RWPE2 (cell line): Measurements from ENCODE around the gene TRIO.

Experiments used
- ATAC-seq: fragments of 200-7000 bp; cut with Tn5 transposase; 3 replicates; pipeline ENCODE4 v1.9.1; 2021; ENCODE audit warnings: low read depth
- DNase-seq: peaks from one replicate; pipeline ENCODE4 v3.0.0-alpha.2; 2020; ENCODE audit warnings: low spot score
- H3K27ac ChIP-seq: fragments of 450-650 bp; 2 replicates; pipeline ENCODE4 v1.5.1; 2017; ENCODE audit warnings: mild to moderate bottlenecking; ENCODE audit not compliant: poor library complexity, severe bottlenecking
- H3K27me3 ChIP-seq: fragments of 250-450 bp; sonication (Bioruptor Pico); 2 replicates; pipeline ENCODE4 v1.5.1; 2021; ENCODE audit warnings: mild to moderate bottlenecking, moderate library complexity; ENCODE audit not compliant: insufficient read depth, poor library complexity, severe bottlenecking
- H3K36me3 ChIP-seq: fragments of 250-450 bp; sonication (Bioruptor Pico); 2 replicates; pipeline ENCODE4 v1.5.1; 2020; ENCODE audit warnings: low read depth, mild to moderate bottlenecking, moderate library complexity
- H3K4me1 ChIP-seq: fragments of 250-450 bp; sonication (Bioruptor Pico); 2 replicates; pipeline ENCODE4 v1.5.1; 2021; ENCODE audit warnings: mild to moderate bottlenecking, moderate library complexity; ENCODE audit not compliant: insufficient read depth, poor library complexity, severe bottlenecking
- H3K4me3 ChIP-seq: fragments of 250-450 bp; sonication (Bioruptor Pico); 2 replicates; pipeline ENCODE4 v1.5.1; 2021; ENCODE audit warnings: mild to moderate bottlenecking, moderate library complexity; ENCODE audit not compliant: severe bottlenecking
- H3K9me3 ChIP-seq: fragments of 250-450 bp; sonication (Bioruptor Pico); 2 replicates; pipeline ENCODE4 v1.5.1; 2021; ENCODE audit warnings: mild to moderate bottlenecking, moderate library complexity; ENCODE audit not compliant: severe bottlenecking
- TF ChIP-seq, protein P1 (sequence below): fragments of 450-650 bp; IDR thresholded peaks from one replicate; pipeline ENCODE4 v1.5.1; 2017; ENCODE audit warnings: mild to moderate bottlenecking, moderate library complexity; ENCODE audit not compliant: poor library complexity, severe bottlenecking

TRIO gene

DNA sequence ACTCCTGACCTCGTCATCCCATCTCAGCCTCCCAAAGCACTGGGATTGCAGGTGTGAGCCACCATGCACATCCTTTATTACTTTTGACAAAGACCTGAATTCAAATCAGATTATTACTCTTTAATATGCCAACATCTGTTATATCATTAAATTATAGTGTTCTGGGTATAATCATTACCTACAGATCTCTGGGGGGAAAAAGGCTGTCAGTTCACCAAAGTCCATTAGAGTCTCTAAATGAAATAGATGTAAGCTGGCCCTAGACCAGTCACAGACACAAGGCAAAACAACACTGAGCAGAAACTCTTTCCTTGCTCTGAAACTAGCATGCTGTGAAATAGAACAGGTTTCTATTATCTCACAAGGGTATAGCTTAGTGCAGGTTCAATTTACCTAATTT is 21.6 kb upstream of the TRIO start:
- Histone ChIP-seq H3K27ac (no peak overlapping the region), H3K4me1 (no peaks in the 10 kb centered on the region), H3K4me3 (no peak overlapping the region), H3K36me3 (no peaks in the 10 kb centered on the region), H3K27me3 (no peaks in the 10 kb centered on the region), H3K9me3 (no peaks in the 10 kb centered on the region)
- DNase-seq (no peak), ATAC-seq (no peak)
- TF ChIP-seq, protein P1, sequence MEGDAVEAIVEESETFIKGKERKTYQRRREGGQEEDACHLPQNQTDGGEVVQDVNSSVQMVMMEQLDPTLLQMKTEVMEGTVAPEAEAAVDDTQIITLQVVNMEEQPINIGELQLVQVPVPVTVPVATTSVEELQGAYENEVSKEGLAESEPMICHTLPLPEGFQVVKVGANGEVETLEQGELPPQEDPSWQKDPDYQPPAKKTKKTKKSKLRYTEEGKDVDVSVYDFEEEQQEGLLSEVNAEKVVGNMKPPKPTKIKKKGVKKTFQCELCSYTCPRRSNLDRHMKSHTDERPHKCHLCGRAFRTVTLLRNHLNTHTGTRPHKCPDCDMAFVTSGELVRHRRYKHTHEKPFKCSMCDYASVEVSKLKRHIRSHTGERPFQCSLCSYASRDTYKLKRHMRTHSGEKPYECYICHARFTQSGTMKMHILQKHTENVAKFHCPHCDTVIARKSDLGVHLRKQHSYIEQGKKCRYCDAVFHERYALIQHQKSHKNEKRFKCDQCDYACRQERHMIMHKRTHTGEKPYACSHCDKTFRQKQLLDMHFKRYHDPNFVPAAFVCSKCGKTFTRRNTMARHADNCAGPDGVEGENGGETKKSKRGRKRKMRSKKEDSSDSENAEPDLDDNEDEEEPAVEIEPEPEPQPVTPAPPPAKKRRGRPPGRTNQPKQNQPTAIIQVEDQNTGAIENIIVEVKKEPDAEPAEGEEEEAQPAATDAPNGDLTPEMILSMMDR: no peak

DNA sequence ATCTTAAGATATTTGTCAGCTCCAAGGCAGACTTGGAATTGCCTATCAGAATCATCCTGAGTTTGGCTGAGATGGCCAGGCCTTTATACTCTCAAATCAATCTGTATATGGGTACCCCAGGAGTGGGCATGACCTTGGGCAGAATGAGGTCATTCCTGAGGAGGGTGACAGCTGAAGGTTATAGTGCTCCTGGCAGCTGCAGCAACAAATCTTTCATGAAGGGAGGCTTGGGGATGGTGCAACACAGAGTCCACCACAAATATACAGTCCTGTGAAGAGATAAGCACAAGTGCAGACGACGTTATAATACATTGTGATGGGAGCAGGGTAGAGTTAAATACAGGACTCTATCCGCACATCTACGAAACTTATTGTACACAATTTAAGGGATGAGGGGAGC is 21.1 kb upstream of the TRIO start:
- Histone ChIP-seq H3K4me3 (no peak overlapping the region), H3K27ac (no peak overlapping the region), H3K9me3 (no peaks in the 10 kb centered on the region), H3K36me3 (no peaks in the 10 kb centered on the region), H3K4me1 (no peaks in the 10 kb centered on the region), H3K27me3 (no peaks in the 10 kb centered on the region)
- DNase-seq: no peak
- no peak for ATAC-seq
- TF ChIP-seq, protein P1: no peak

DNA sequence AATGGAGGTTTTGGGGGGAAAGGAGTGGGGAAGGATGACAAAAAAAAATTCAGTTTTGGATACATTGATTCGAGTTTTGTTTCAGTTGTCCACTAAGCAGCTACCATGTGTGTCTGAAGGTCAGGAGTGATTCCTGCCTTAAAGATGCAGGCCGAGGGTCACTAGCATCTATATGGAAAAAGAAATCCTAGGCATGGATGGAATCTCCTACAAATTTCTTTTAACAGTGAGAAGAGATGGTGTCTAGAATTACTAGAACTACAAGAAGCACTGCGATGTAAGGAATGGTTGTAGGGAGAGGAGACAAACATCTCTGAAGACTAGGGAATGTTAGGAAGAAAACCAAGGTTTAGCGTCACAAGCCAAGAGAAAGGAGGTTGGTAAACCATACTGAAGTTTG is 19.6 kb upstream of the TRIO start:
- Histone ChIP-seq H3K4me1 (no peaks in the 10 kb centered on the region), H3K36me3 (no peaks in the 10 kb centered on the region), H3K27me3 (no peaks in the 10 kb centered on the region), H3K27ac (no peak overlapping the region), H3K4me3 (no peak overlapping the region), H3K9me3 (no peaks in the 10 kb centered on the region)
- TF ChIP-seq, protein P1: no peak
- DNase-seq (no peak), ATAC-seq (no peak)

DNA sequence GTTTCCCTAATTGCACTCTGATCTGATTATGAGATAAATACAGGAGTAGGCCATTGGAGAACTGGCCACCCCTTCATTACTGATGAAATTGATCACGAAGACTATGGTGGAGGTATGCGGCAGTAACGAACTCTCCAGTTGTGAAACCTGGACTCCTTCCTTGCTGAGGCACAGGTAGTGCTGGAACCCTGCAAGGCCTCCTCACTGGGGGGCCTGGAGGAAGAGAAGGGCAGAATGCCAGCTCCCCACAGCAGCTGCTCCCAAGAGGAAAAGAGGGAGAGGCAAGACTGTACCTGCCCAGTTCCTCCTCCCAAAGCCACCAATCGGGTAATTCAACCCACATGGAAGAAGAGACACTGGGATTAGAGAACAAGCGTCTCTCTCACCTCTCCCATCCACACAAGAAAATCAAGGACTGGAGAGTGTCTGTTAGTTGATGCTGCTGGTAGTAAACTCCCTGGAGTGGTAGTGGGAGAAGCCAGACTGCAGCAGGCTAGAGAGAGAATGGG is 19.1 kb upstream of the TRIO start:
- ATAC-seq: no peak
- H3K36me3 ChIP-seq: no peaks in the 10 kb centered on the region
- H3K4me3 ChIP-seq: no peak overlapping the region
- no peak overlapping the region for H3K27ac ChIP-seq
- no peak for DNase-seq
- no peaks in the 10 kb centered on the region for H3K9me3 ChIP-seq
- H3K4me1 ChIP-seq: no peaks in the 10 kb centered on the region
- no peaks in the 10 kb centered on the region for H3K27me3 ChIP-seq
- TF ChIP-seq, protein P1: no peak

DNA sequence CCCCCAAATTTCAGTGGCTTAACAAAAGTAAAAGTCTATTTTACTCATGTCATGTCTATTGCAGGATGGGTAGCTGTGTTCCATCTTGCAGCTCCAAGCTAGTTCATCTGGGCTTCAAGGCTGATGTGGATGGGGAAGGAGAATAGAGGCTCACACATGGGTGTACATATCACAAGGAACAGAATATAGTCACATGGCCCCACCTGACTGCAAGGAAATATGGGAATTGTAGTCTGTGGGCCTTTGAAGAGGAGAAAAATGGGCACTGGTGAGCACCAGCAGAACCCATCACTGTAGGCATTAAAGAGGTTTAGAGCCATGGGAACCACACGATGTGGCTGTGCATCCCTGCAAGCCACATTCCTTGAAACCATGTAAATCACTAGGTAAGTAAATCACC is 17.9 kb upstream of the TRIO start:
- Histone ChIP-seq H3K4me1 (no peaks in the 10 kb centered on the region), H3K9me3 (no peaks in the 10 kb centered on the region), H3K27ac (no peak overlapping the region), H3K4me3 (no peak overlapping the region), H3K36me3 (no peaks in the 10 kb centered on the region), H3K27me3 (no peaks in the 10 kb centered on the region)
- no peak for DNase-seq
- TF ChIP-seq, protein P1: no peak
- no peak for ATAC-seq
